Measurements from ENCODE around the gene UBE2V1.
"Not testable (repeated sequence)": the region's sequence is repeated elsewhere in the genome, so short reads cannot be mapped to it uniquely, and the experiment has no call there.

UBE2V1 gene

DNA sequence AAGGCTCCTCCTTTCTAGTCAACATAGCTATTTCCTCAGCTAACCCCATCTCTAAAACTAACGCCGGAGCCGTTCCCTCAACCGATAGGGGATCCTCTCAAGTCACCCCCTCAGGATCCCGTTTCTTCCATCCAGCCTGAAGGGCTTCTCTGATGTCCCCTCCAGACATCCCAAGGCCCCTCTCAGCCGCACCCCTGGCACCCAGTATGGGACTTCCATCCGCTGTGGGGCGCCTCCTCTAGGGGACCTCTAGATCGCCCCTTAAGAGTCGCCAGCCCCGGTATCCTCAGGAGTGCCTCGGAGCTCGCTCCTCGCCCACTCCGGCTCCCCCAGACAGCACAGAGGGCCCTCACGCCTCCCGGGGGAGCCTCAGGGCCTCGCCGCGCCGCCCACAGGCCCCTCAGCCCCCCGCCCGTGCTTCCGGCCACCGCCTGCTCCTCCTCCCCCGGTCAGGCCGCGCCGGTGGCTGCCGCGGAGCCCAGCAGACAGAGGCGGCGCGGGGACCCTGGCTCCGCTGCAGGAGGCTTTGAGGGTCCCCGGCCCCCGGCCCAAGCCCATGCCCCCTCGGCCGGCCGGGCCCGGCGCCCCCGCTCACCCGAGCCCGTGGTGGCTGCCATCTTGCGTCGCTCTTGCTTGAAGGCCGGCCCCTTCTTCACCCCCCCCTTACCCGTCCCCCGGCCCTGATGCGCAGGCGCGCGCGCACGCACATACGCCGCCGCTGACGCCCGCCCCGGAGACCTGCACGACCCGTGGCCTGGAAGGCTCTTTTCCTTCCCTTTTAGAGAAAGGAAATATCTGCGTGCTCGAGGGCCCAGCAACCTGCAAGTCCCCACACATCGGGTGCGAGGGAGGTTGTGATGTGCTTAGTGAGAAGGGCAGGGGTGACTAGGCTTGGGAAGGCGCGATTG lies at the start of gene UBE2V1:
UBE2V1 (minus strand) TSS at position 639 of the 908 bp plus-strand sequence; CDS start at position 617, 22 bp downstream.
- Mint-ChIP-seq H3K4me1 (peaks cover 84% of the 10 kb centered on the region), H3K27me3 (no peaks in the 10 kb centered on the region), H3K9me3 (no peaks in the 10 kb centered on the region), H3K27ac (peak within 1 kb of the TSS; percentile 95), H3K36me3 (peaks cover 11% of the 10 kb centered on the region), H3K4me3 (peak within 1 kb of the TSS; percentile 100)
- peak; percentile 89 for ATAC-seq

DNA sequence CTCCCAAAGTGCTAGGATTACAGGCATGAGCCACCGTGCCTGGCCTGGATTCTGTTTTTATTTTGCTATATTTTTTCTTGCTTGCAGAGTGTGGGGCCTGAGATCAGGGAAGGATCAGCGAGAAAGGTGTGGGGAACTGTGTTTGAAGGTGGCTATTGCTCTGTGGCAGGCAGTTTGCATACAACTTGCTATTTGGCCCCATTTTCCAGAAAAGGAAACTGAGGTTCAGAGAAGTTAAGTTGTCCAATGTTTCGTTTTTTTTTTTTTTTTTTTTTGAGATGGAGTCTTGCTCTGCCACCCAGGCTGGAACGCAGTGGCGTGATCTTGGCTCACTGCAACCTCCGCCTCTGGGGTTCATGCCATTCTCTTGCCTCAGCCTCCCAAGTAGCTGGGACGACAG lies 48.5 kb upstream of the UBE2V1 start:
- not testable (repeated sequence) for H3K36me3 Mint-ChIP-seq, H3K27ac Mint-ChIP-seq, H3K9me3 Mint-ChIP-seq, H3K4me1 Mint-ChIP-seq, H3K27me3 Mint-ChIP-seq, ATAC-seq, H3K4me3 Mint-ChIP-seq

DNA sequence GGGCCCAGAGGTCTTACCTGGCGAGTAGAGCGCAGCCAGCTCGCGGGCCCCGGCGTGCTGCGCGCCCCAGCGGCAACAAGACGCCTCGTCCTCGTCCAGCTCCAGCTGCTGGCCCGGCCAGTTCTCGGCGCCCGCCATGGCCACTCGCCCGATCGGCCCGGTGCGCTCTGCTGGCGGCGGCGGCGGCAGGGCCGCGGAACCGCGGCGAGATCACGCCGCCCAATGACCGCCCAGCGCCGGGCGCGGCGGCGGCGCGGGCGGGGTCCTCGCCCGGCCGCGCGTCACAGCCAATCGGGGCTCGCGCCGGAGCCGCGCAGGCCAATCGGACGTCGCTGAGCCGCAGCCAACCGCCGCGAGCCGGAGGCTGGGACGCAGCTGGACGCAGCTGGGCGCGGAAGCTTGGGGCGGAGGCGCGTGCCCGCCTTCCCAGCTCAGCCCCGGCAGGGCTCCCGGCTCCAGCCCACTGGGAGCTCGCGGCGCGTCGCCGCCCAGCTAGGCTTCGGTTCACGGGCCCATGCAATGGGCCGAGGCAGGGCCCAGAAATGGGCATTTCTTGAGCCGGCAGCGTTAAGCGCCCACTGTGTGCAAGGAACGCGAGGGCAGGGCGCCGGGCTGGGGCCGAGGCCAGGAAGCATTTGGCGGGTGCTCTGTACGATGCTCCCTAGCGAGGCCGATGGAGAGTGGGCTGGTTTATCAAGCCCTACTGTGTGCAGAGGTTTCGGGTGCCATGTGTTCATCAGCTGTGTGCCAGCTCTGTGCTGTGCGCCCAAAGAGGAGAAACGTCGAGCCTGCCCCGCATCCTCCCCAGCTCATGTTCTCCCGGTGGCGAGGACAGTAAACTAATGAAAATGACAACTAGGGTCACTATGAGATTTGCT lies 40.8 kb upstream of the UBE2V1 start, which contains the start of gene PEDS1:
PEDS1 (minus strand) TSS at position 224 of the 878 bp plus-strand sequence; CDS start at position 138, 86 bp downstream.
- H3K36me3 Mint-ChIP-seq: peaks cover 4% of the 10 kb centered on the region
- H3K27me3 Mint-ChIP-seq: no peaks in the 10 kb centered on the region
- H3K9me3 Mint-ChIP-seq: no peaks in the 10 kb centered on the region
- H3K4me1 Mint-ChIP-seq: peaks cover 51% of the 10 kb centered on the region
- H3K27ac Mint-ChIP-seq: peak within 1 kb of the TSS; percentile 69
- peak; percentile 98 for ATAC-seq
- peak within 1 kb of the TSS; percentile 86 for H3K4me3 Mint-ChIP-seq

DNA sequence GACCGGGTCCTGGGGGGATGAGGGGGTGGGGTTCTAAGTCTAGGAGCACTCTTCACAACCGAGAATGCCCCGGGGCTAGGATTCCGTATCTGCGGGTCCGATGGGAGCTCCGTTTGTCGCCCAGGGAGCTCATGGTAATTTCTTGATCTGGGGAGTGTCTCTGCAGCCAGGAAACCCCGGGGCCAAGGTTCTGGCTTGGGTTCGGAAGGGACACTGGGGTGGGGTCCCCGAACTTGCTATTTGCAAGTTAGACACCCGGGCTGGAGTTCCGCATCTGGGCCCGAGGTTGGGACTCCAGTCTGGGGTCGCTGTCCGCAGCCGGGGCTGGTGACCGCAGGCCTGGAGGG lies 40.2 kb upstream of the UBE2V1 start:
- peaks cover 57% of the 10 kb centered on the region for H3K4me1 Mint-ChIP-seq
- H3K9me3 Mint-ChIP-seq: no peaks in the 10 kb centered on the region

DNA sequence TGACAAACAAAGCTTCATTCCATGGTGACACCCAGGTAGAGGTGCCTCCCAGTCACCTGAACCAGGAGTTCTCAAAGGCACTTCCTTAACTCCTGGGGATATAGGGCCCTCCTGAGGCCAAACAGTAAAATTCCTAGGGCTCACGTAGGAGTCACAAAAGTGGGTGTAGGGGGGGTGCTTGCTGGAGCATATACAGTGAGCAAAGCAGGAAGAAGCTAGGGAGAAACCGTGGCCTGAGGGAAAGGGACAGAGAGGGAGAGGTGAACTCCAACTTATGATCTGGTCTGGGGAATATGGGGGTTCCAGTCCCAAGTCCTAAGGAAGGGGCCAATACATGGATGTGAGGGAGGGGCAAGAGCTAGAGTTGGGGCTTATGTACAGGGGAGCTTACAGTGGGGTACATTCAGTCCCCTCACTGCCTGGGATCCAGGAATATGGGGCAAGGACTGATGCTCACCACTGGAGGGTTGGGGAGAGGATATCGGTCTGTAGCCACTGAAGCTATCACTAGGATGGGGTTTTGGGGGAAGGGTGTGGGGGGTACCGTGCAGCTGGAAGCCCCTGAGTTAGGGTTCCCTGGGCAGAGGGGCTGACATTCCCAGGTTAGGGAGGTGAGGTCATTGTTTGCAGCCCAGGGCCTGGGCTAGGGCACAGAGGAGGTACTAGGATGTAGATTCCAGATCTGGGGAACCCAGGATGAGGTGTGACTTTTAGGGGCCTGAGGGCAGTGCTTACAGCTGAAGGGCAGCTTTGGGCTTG lies 39.6 kb upstream of the UBE2V1 start:
- Mint-ChIP-seq H3K9me3 (no peaks in the 10 kb centered on the region), H3K27ac (peak overlapping the region; percentile 69), H3K4me3 (peak overlapping the region; percentile 86), H3K27me3 (no peaks in the 10 kb centered on the region), H3K4me1 (peaks cover 60% of the 10 kb centered on the region), H3K36me3 (peaks cover 10% of the 10 kb centered on the region)
- no peak for ATAC-seq

More for the DNA sequence above, 40.2 kb upstream of the UBE2V1 start:
- Mint-ChIP-seq H3K27ac (peak overlapping the region; percentile 69), H3K4me3 (peak overlapping the region; percentile 86), H3K27me3 (no peaks in the 10 kb centered on the region), H3K36me3 (peaks cover 10% of the 10 kb centered on the region)
- no peak for ATAC-seq

DNA sequence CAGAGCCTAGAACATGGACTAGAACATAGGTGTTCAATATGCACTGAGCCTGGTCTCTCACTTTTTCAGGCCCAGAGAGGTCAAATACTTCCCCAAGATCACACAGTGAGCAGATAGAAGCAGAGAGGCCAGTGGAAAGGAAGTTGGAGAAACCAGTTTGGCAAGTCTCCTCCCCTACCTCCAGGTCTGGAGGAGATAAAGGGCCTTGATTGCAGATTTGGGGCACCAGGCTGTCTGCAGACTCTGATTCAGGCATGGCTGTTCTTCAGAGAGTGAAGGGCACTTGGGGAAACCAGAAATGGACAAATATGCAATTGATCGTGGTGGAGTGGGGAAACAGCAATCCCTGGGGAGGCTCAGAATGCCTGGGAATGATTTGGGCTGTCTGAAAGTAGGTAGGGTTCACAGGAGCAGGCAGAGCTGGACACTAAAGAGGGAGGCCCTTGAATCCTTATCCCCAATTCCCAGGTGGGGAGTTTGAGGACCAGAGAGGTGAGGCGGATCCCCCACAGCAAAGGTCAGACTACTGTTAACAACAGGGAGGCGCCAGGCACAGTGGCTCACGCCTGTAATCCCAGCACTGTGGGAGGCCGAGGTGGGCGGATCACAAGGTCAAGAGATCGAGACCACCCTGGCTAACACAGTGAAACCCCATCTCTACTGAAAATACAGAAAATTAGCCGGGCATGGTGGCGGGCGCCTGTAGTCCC lies 38.2 kb upstream of the UBE2V1 start:
- H3K27ac Mint-ChIP-seq: peak overlapping the region; percentile 69
- no peaks in the 10 kb centered on the region for H3K9me3 Mint-ChIP-seq
- peaks cover 15% of the 10 kb centered on the region for H3K36me3 Mint-ChIP-seq
- no peak for ATAC-seq
- no peaks in the 10 kb centered on the region for H3K27me3 Mint-ChIP-seq
- H3K4me3 Mint-ChIP-seq: peak overlapping the region; percentile 86
- peaks cover 74% of the 10 kb centered on the region for H3K4me1 Mint-ChIP-seq

DNA sequence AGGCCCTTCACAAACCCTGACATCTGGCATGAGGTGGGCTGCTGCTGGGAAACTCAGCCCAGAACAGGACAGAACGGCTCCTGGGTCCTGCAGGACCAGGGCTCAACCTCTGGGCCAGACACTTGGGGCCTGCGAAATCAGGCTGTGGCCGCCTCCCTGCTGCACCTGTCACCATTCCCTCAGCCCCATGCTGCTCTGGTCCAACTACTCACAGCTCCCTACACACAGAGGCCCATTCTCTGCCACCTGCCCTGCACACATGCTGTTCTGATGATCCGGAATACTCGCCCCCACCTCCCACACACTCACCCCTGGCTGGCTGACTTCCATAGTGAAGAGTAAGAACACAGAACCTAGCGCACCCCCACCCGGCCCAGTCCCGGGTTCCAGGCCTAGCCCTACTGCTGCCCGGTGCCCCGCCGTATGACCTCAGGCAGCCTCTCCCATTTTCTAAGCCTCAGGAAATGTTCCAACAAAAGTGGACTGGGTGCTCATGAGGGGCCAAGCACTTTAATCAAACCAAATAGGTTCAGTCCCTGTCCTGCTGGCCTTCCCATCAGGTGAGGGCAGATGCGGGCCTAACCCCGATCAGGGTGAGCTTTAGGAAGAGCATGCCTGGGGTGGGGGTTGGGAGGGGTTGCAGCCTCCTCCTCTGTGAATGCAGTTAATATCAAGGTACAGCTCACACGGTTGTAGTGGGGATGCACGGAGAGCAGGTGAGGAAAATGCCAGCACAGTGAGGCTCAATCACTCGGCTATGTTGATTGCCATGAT lies 36.7 kb upstream of the UBE2V1 start:
- no peak for ATAC-seq
- no peaks in the 10 kb centered on the region for H3K27me3 Mint-ChIP-seq
- peaks cover 19% of the 10 kb centered on the region for H3K36me3 Mint-ChIP-seq
- H3K4me3 Mint-ChIP-seq: no peak overlapping the region
- no peaks in the 10 kb centered on the region for H3K9me3 Mint-ChIP-seq
- H3K4me1 Mint-ChIP-seq: peaks cover 79% of the 10 kb centered on the region
- H3K27ac Mint-ChIP-seq: peak overlapping the region; percentile 96

DNA sequence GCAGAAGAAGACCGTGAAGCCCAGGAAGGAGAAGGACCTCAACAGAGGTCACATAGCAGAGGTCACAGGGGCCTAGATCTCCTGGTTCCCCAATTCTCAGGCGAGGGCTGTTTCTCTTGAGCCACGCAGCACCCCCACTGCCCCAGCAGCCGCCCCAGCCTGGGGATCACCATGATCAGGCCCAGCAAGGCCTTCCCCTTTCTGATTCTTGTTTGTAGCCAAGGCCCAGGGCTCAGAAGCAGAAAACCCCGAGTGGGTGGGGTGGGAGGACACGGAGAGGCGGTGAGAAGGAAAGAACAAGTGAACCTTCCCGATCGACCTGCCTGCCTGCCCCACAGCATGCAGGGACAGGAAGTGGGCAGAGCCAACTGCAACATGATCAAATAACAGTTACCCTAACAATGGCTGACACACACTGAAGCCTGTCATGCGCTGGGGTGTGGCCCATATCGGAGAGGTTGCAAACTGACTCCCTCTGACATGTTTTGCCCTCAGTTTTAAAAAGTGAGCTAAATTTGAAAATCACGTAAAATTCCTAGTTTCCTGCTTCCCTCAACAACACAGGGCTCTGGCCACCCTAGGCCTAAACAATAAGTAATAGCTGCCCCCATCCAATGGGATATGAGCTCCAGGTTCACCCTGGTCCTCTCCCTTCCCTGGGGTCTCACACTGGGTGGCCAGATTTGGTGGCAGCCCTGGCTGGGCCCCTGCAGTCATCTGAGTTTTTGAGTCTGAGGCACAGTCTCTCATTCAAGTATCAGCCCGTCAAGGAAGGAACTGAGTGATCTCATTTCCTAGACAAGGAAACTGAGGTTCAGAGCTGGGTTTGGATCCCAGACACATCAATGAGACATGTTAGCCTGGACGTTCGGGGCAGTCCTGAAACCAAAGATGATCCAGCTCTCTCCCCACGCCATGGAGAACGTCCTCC lies 34.0 kb upstream of the UBE2V1 start:
- Mint-ChIP-seq H3K4me1 (peaks cover 74% of the 10 kb centered on the region), H3K36me3 (peaks cover 33% of the 10 kb centered on the region), H3K9me3 (no peaks in the 10 kb centered on the region), H3K4me3 (peak overlapping the region; percentile 62), H3K27me3 (no peaks in the 10 kb centered on the region), H3K27ac (peak overlapping the region; percentile 96)
- peak; percentile 93 for ATAC-seq

DNA sequence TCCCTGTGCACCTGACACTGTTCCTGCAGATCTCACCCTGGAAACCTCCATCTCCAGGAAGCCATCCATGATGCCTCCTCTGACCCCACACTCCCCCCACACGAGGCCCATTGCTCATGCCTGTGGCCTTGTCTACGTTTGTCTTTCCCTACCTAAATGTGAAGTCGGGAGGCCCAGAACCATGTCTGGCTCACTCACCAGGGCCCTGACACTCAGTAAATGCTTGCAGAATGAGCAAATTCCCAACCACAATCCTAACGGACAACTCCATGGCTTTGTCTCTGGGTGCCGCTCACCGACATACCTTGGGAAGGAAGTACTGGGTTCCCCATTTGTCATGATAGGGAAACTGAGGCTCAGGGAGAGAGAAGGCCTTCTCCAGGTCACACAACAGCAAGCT lies 33.3 kb upstream of the UBE2V1 start:
- ATAC-seq: no peak
- peak overlapping the region; percentile 96 for H3K27ac Mint-ChIP-seq
- no peaks in the 10 kb centered on the region for H3K9me3 Mint-ChIP-seq
- peaks cover 41% of the 10 kb centered on the region for H3K36me3 Mint-ChIP-seq
- peaks cover 67% of the 10 kb centered on the region for H3K4me1 Mint-ChIP-seq
- no peaks in the 10 kb centered on the region for H3K27me3 Mint-ChIP-seq
- peak overlapping the region; percentile 62 for H3K4me3 Mint-ChIP-seq

DNA sequence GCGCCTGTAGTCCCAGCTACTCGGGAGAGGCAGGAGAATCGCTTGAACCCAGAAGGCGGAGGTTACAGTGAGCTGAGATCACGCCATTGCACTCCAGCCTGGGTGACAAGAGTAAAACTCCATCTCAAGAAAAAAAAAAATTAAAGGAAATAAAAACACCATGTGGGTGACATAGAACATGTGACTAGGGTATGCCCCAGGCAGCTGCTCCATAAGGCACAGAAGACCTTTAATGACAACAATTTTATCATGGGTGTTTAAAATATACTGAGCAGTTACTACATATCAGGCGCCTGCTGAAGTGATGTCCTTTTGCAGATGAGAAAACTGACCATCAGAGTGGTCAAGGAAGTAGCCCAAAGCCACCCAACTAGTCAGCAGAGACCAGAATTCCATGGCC lies 32.6 kb upstream of the UBE2V1 start:
- Mint-ChIP-seq H3K27ac (peak overlapping the region; percentile 96), H3K27me3 (no peaks in the 10 kb centered on the region), H3K4me3 (no peak overlapping the region), H3K4me1 (peaks cover 61% of the 10 kb centered on the region), H3K36me3 (peaks cover 45% of the 10 kb centered on the region), H3K9me3 (no peaks in the 10 kb centered on the region)
- no peak for ATAC-seq

DNA sequence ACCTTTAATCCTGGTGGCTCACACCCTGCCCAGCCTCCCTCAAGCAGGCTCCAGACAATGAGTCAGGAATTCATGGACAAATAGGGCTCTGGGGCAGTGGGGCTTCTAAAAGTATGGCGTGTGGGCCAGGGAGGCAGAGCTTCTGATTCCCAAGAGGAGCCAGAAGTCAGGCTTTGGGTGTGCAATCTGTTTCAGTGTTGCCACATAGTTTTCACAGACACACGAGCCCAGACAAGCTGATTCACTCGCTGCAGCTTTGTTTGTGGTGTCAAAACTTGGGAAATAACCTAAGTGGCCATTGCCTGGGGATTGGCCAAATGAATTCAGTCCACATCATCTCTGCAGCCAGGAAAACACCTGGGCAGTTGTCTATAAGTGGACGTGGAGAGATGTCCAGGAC lies 31.4 kb upstream of the UBE2V1 start:
- Mint-ChIP-seq H3K9me3 (no peaks in the 10 kb centered on the region), H3K4me1 (peaks cover 59% of the 10 kb centered on the region), H3K36me3 (peaks cover 57% of the 10 kb centered on the region), H3K27me3 (no peaks in the 10 kb centered on the region), H3K4me3 (no peak overlapping the region), H3K27ac (no peak overlapping the region)
- no peak for ATAC-seq

DNA sequence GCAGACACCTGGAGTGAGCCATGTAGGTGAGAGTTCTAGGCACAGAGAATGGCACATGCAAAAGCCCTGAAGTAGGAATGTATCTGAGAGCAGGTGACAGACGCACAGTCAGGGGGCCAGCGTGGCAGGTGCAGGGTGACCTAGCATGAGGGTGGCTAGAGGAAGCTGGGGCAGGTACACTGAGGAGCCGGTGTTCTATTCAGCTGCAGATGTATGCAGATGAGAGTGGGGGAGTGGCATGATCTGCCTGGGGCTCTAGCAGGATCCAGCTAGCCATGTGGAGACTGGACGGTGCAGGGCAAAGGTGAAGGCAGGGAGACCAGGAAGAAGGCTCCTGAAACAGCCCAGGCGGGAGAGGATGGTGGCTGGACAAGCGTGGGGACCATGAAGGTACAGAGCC lies 29.9 kb upstream of the UBE2V1 start:
- H3K36me3 Mint-ChIP-seq: peaks cover 53% of the 10 kb centered on the region
- no peaks in the 10 kb centered on the region for H3K9me3 Mint-ChIP-seq
- no peak overlapping the region for H3K4me3 Mint-ChIP-seq
- H3K4me1 Mint-ChIP-seq: peaks cover 49% of the 10 kb centered on the region
- no peak for ATAC-seq
- no peak overlapping the region for H3K27ac Mint-ChIP-seq
- H3K27me3 Mint-ChIP-seq: no peaks in the 10 kb centered on the region
